SU-DHL-6 (cell line): Measurements from ENCODE around the gene COBL.

Source experiments
- H2AFZ ChIP-seq: fragments of 200-600 bp; sonication (generic); 2 replicates; pipeline ENCODE4 v1.6.1; 2014; ENCODE audit warnings: low read depth, mild to moderate bottlenecking, moderate library complexity, mixed read lengths, antibody characterized with exemption, low read length; ENCODE audit not compliant: severe bottlenecking
- H3F3A ChIP-seq: fragments of 200-600 bp; shearing (Covaris generic); 2 replicates; pipeline ENCODE4 v1.6.0; 2016; ENCODE audit warnings: antibody characterized with exemption, mild to moderate bottlenecking; ENCODE audit not compliant: insufficient read depth
- H3K27ac ChIP-seq: fragments of 200-600 bp; sonication (generic); 2 replicates; pipeline ENCODE4 v1.5.1; 2016; ENCODE audit warnings: low read depth, mild to moderate bottlenecking, low read length, moderate library complexity, mixed read lengths
- H3K27me3 ChIP-seq: fragments of 200-600 bp; sonication (generic), shearing (Covaris generic); 2 replicates; pipeline ENCODE4 v1.6.0; 2014; ENCODE audit warnings: mild to moderate bottlenecking, low read length
- H3K36me3 ChIP-seq: fragments of 200-600 bp; sonication (generic); 2 replicates; pipeline ENCODE4 v1.6.1; 2014; ENCODE audit warnings: mild to moderate bottlenecking, low read length, mixed read lengths
- H3K4me2 ChIP-seq: fragments of 300-600, 200-600 bp; shearing (Covaris generic), sonication (generic); 2 replicates; pipeline ENCODE4 v1.6.0; 2014; ENCODE audit warnings: low read length, low read depth, mild to moderate bottlenecking; ENCODE audit not compliant: poor library complexity, severe bottlenecking
- H3K4me3 ChIP-seq: fragments of 200-600 bp; sonication (generic); 2 replicates; pipeline ENCODE4 v1.5.1; 2014; ENCODE audit warnings: antibody characterized with exemption, low read length, mild to moderate bottlenecking, mixed read lengths; ENCODE audit not compliant: insufficient read depth, poor library complexity, severe bottlenecking
- H3K79me2 ChIP-seq: fragments of 200-600 bp; sonication (generic); 2 replicates; pipeline ENCODE4 v1.6.1; 2014; ENCODE audit warnings: mild to moderate bottlenecking, low read length, moderate library complexity; ENCODE audit not compliant: insufficient read depth
- H3K9ac ChIP-seq: fragments of 200-600 bp; sonication (generic); 2 replicates; pipeline ENCODE4 v1.7.0; 2014; ENCODE audit warnings: mild to moderate bottlenecking, low read length
- H3K9me2 ChIP-seq: fragments of 200-600 bp; sonication (generic); replicated peaks from 2 replicates; pipeline ENCODE4 v1.6.1; 2014; ENCODE audit warnings: low read length; ENCODE audit not compliant: insufficient read depth
- H3K9me3 ChIP-seq: fragments of 200-600 bp; sonication (generic); 2 replicates; pipeline ENCODE4 v1.6.1; 2014; ENCODE audit warnings: low read length, mixed read lengths; ENCODE audit not compliant: insufficient read depth
- H4K20me1 ChIP-seq: fragments of 200-600 bp; sonication (generic); 2 replicates; pipeline ENCODE4 v1.6.1; 2014; ENCODE audit warnings: low read depth, mild to moderate bottlenecking, antibody characterized with exemption, low read length, moderate library complexity, mixed read lengths
- CTCF ChIP-seq: fragments of 200-600 bp; sonication (generic); IDR thresholded peaks from one replicate; pipeline ENCODE4 v1.5.1; 2017; ENCODE audit warnings: antibody characterized with exemption, mild to moderate bottlenecking, low read length, moderate library complexity; ENCODE audit not compliant: insufficient read depth, poor library complexity, severe bottlenecking
- EZH2phosphoT487 ChIP-seq: fragments of 200-600 bp; sonication (generic), shearing (Covaris generic); conservative IDR thresholded peaks from 2 replicates; pipeline ENCODE4 v1.6.1; 2018; ENCODE audit warnings: mild to moderate bottlenecking, antibody characterized with exemption, low read length, moderate library complexity, mixed read lengths

The COBL gene

DNA sequence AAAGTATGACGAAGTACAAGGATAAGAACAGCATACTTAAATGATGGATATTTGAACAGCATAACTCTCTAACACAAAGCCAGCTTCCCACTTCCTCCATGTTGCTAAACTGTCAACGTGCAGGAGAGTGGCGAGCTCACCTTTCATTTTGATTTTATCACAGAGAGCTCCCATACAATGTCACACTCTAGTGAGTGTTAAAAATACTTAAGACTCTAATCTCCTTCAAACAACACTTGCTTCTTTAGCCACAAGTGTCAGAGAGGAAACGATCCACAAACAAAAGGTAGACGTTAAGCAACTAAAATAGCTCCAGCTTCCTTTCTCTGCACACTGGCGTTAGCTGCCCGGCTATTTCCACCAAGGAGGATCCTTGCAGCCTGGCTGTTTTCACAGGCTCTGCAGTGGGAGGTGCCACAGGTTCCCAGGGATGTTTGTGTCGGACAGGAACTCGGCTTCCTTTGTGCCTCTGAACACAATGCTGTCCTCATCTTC is 194.6 kb downstream of the COBL start:
- TF ChIP-seq CTCF (no peak), EZH2phosphoT487 (no peak)
- no peaks in the 10 kb centered on the region for H3K36me3 ChIP-seq
- H3K9me3 ChIP-seq: no peaks in the 10 kb centered on the region
- no peak overlapping the region for H3K4me2 ChIP-seq
- no peaks in the 10 kb centered on the region for H3F3A ChIP-seq
- H3K27me3 ChIP-seq: peaks cover 3% of the 10 kb centered on the region; the same call in 1 of the 2 replicates
- no peak overlapping the region for H2AFZ ChIP-seq
- no peaks in the 10 kb centered on the region for H3K9me2 ChIP-seq
- no peak overlapping the region for H3K4me3 ChIP-seq
- H3K9ac ChIP-seq: no peak overlapping the region
- no peaks in the 10 kb centered on the region for H4K20me1 ChIP-seq
- no peak overlapping the region for H3K27ac ChIP-seq
- H3K79me2 ChIP-seq: no peaks in the 10 kb centered on the region

- Histone ChIP-seq H3K27ac (no peak overlapping the region), H3K9me3 (no peaks in the 10 kb centered on the region), H3K79me2 (no peaks in the 10 kb centered on the region), H3K36me3 (no peaks in the 10 kb centered on the region), H3K4me3 (no peak overlapping the region), H2AFZ (no peak overlapping the region), H3K9me2 (no peaks in the 10 kb centered on the region), H3K27me3 (peaks cover 3% of the 10 kb centered on the region; the same call in 1 of the 2 replicates), H3F3A (no peaks in the 10 kb centered on the region), H4K20me1 (no peaks in the 10 kb centered on the region), H3K4me2 (no peak overlapping the region), H3K9ac (no peak overlapping the region)
- TF ChIP-seq CTCF (no peak), EZH2phosphoT487 (no peak)
These were observed 195.4 kb downstream of the COBL start for GRCh38 chr7:51121036-51121790.

DNA sequence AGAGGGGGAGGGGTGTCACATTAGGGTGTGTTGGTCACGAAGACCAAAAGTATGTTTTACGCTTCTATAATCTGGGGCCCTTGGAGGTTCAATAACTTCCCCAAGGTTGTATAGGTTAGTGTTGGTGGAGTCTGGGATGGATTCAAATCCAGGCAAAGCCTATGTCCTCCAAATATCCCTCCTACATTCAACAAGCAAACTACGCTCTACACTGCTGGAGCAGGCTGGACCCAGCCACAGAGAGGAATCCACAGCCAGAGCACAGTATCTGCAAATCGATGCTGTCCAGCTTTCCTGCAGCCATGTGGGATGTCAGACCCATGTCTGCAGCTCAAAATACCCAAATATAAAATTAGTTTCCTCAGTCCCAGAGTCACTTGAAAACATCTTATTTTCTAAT is 198.0 kb downstream of the COBL start:
- Histone ChIP-seq H3K9me2 (no peaks in the 10 kb centered on the region), H3K4me2 (no peak overlapping the region), H4K20me1 (no peaks in the 10 kb centered on the region), H3K27me3 (peaks cover 3% of the 10 kb centered on the region; the same call in 1 of the 2 replicates), H3K9me3 (no peaks in the 10 kb centered on the region), H3K36me3 (no peaks in the 10 kb centered on the region), H3K79me2 (no peaks in the 10 kb centered on the region), H3K27ac (no peak overlapping the region), H3K4me3 (no peak overlapping the region), H3K9ac (no peak overlapping the region), H2AFZ (no peak overlapping the region), H3F3A (no peaks in the 10 kb centered on the region)
- TF ChIP-seq CTCF: no peak
